K562 (cell line): ENCODE measurements around the gene TINAG. TPM values are rescaled to one million over a fixed set of nuclear protein-coding genes. Genes with fewer than 3 reads are reported as not detected.

ENCODE experiments used
- ATAC-seq: fragments of 200-7000 bp; cut with Tn5 transposase; 3 replicates; pipeline ENCODE4 v1.9.1; 2020; ENCODE audit warnings: moderate library complexity
- BruUV-seq: library from RNA; stranded (reverse); fragments of 400-500 nt; replicated peaks from 2 replicates; lab custom pipeline; 2021; lab: Mats Ljungman, UMichigan
- CTCF ChIA-PET: fragments of 300-600 bp; formaldehyde crosslinking; extraction: SDS; loops from one replicate; lab custom pipeline; 2021; ENCODE audit warnings: low intra/inter-chr PET ratio; lab: Yijun Ruan, JAX
- POLR2A ChIA-PET: fragments of 300-600, 350-650 bp; sonication (Branson Sonifier 250); formaldehyde crosslinking; extraction: SDS; loops from one replicate; lab custom pipeline; 2021; ENCODE audit warnings: antibody characterized with exemption, inconsistent platforms; lab: Yijun Ruan, JAX
- DNase-seq, 4 experiments: peaks; one replicate each; pipeline versions ENCODE4 v3.0.0 to v3.0.0-alpha.2; 2011 to 2018; ENCODE audit warnings: low spot score in 3 of 4, mixed read lengths in 3 of 4; ENCODE audit errors: extremely low read depth in 1 of 4
- FAIRE-seq: peaks from 2 replicates; lab custom pipeline; 2011; peaks lifted over from hg19 to GRCh38; lab: Jason Lieb, UNC
- H2AFZ ChIP-seq: 2 replicates; pipeline ENCODE4 v1.6.0; 2011; ENCODE audit warnings: low read depth, low read length, control low read depth, inconsistent platforms
- H3K27ac ChIP-seq: fragments of 200-600 bp; 3 replicates; pipeline ENCODE4 v1.8.0; 2011; ENCODE audit warnings: low read depth, mild to moderate bottlenecking, control low read depth, inconsistent platforms, low read length, moderate library complexity, mixed read lengths; ENCODE audit errors: extremely low read depth
- H3K27me3 ChIP-seq, 2 experiments: fragments of 300-600 bp in 1 of 2; 2 replicates in 1 of 2; 3 replicates in 1 of 2; pipeline versions ENCODE4 v1.6.0 to v1.8.0; 2011; ENCODE audit warnings: inconsistent platforms in 2 of 2, low read length in 2 of 2, mild to moderate bottlenecking in 1 of 2, mixed read lengths in 1 of 2, moderate library complexity in 1 of 2; ENCODE audit not compliant: control insufficient read depth in 2 of 2, insufficient read depth in 2 of 2
- H3K36me3 ChIP-seq: fragments of 300-600 bp; 3 replicates; pipeline ENCODE4 v1.8.0; 2011; ENCODE audit warnings: mild to moderate bottlenecking, low read length, inconsistent platforms; ENCODE audit not compliant: control insufficient read depth, insufficient read depth
- H3K4me1 ChIP-seq, 2 experiments: fragments of 200-600 bp in 1 of 2; replicated peaks in 1 of 2; 2 replicates in 1 of 2; 3 replicates in 1 of 2; pipeline versions ENCODE4 v1.5.1 to v1.8.0; 2011; ENCODE audit warnings: inconsistent platforms in 2 of 2, low read length in 2 of 2, mild to moderate bottlenecking in 1 of 2, mixed read lengths in 1 of 2, moderate library complexity in 1 of 2; ENCODE audit not compliant: control insufficient read depth in 2 of 2, insufficient read depth in 2 of 2
- H3K4me2 ChIP-seq: 2 replicates; pipeline ENCODE4 v1.6.1; 2011; ENCODE audit warnings: low read length, control low read depth, inconsistent platforms, mixed read lengths; ENCODE audit not compliant: insufficient read depth
- H3K4me3 ChIP-seq: fragments of 200-600 bp; sonication (generic), shearing (Covaris generic); 2 replicates; pipeline ENCODE4 v1.5.1; 2016; ENCODE audit warnings: control low read depth, inconsistent platforms
- H3K79me2 ChIP-seq: fragments of 200-600 bp; 3 replicates; pipeline ENCODE4 v1.8.0; 2011; ENCODE audit warnings: low read length, inconsistent platforms; ENCODE audit not compliant: control insufficient read depth, insufficient read depth
- H3K9ac ChIP-seq, 2 experiments: 2 replicates each; pipeline versions ENCODE4 v1.6.0 to v1.6.1; 2011; ENCODE audit warnings: low read depth in 2 of 2, low read length in 2 of 2, control low read depth in 1 of 2, inconsistent platforms in 1 of 2, mild to moderate bottlenecking in 1 of 2, mixed read lengths in 1 of 2; ENCODE audit not compliant: insufficient read depth in 1 of 2
- H3K9me1 ChIP-seq: one replicate; pipeline ENCODE4 v1.6.0; 2011; ENCODE audit warnings: inconsistent platforms, mild to moderate bottlenecking, low read length, moderate library complexity; ENCODE audit not compliant: control insufficient read depth, insufficient read depth
- H3K9me3 ChIP-seq: replicated peaks from 2 replicates; pipeline ENCODE4 v1.5.1; 2011; ENCODE audit warnings: low read depth, low read length, inconsistent platforms; ENCODE audit not compliant: control insufficient read depth, insufficient read depth
- H4K20me1 ChIP-seq: replicated peaks from 2 replicates; pipeline ENCODE4 v1.6.1; 2011; ENCODE audit warnings: low read length, inconsistent platforms, mixed read lengths; ENCODE audit not compliant: control insufficient read depth, insufficient read depth
- ARNT ChIP-seq, 2 experiments: fragments of 450-650 bp; IDR thresholded peaks; 2 replicates each; pipeline ENCODE4 v1.6.1; 2016; ENCODE audit warnings: mild to moderate bottlenecking in 1 of 2
- HMG20A ChIP-seq: fragments of 450-650 bp; formaldehyde crosslinking; conservative IDR thresholded peaks from 2 replicates; pipeline ENCODE4 v1.4.0; 2020; ENCODE audit warnings: mild to moderate bottlenecking, mixed read lengths
- KDM5B ChIP-seq: fragments of 200-600 bp; sonication (generic); IDR thresholded peaks from 2 replicates; pipeline ENCODE4 v1.6.1; 2012; ENCODE audit warnings: low read depth, mild to moderate bottlenecking, moderate library complexity, low read length, control low read depth, inconsistent platforms; ENCODE audit not compliant: insufficient replicate concordance
- SMARCB1 ChIP-seq: IDR thresholded peaks from 2 replicates; pipeline ENCODE4 v1.6.1; 2011; ENCODE audit warnings: improper control_type of control experiment, low read depth; ENCODE audit not compliant: insufficient read length
- TEAD2 ChIP-seq: fragments of 450-650 bp; IDR thresholded peaks from 2 replicates; pipeline ENCODE4 v1.6.1; 2016; ENCODE audit warnings: missing genetic modification characterization, control low read depth, missing compliant biosample characterization
- TFAM ChIP-seq: fragments of 250-450 bp; sonication (Bioruptor Pico); conservative IDR thresholded peaks from 2 replicates; pipeline ENCODE4 v1.5.0; 2021; ENCODE audit warnings: mild to moderate bottlenecking, moderate library complexity
- ZKSCAN8 ChIP-seq: fragments of 200-800 bp; sonication (Bioruptor generic); IDR thresholded peaks from 2 replicates; pipeline ENCODE4 v1.6.1; 2016; ENCODE audit warnings: missing genetic modification characterization, missing compliant biosample characterization
- ZNF785 ChIP-seq: fragments of 250-450 bp; sonication (Bioruptor Pico); IDR thresholded peaks from 2 replicates; pipeline ENCODE4 v1.4.0; 2020; ENCODE audit warnings: mild to moderate bottlenecking
- WGBS: fragments of 100-300 bp; shearing (Covaris generic); methylation state at CpG from one replicate; pipeline ENCODE4 v1.1.6; 2016; ENCODE audit warnings: low coverage, mixed read lengths; ENCODE audit not compliant: insufficient coverage; ENCODE audit errors: missing lambda C conversion rate; 5-methylcytosine and 5-hydroxymethylcytosine counted together
- in situ Hi-C: fragments of 300-500 bp; cut with MboI; formaldehyde crosslinking; loops from 4 replicates; pipeline ENCODE4 v1.15.0; 2018; ENCODE audit warnings: inconsistent platforms, mixed read lengths
- intact Hi-C: fragments of 100-400 bp; cut with micrococcal nuclease; formaldehyde crosslinking; loops from 2 replicates; pipeline ENCODE4 v1.14.2; 2022
- polyA plus RNA-seq, 8 experiments: library from polyadenylated mRNA; depleted of rRNA in 4 of 8; stranded (reverse) in 5 of 8; unstranded in 3 of 8; fragments of >200 nt; fragmentation: Nextera tagmentation in 2 of 8; fragmentation: Illumina TruSeq in 1 of 8; extraction: Ambion mirVana in 2 of 8; extraction: Trizol in 1 of 8; gene quantifications; 2 replicates each; pipeline versions ENCODE4 v1.2.1 to v1.2.3, GENCODE V29; 2011 to 2014; ENCODE audit warnings: inconsistent platforms in 1 of 8, missing spikeins in 1 of 8
- total RNA-seq, 7 experiments: library from RNA; depleted of rRNA in 6 of 7; stranded (reverse); fragments of >200 nt in 6 of 7; fragmentation: Illumina TruSeq in 2 of 7; extraction: Trizol in 2 of 7; gene quantifications; 2 replicates each; pipeline versions ENCODE4 v1.2.1 to v1.2.3, GENCODE V29; 2011 to 2021; ENCODE audit warnings: low replicate concordance in 1 of 7
- TF ChIP-seq, protein P1 (sequence below): fragments of 450-650 bp; IDR thresholded peaks from 2 replicates; pipeline ENCODE4 v1.6.1; 2018; ENCODE audit not compliant: partially characterized antibody
- TF ChIP-seq, protein P2 (sequence below): fragments of 450-650 bp; IDR thresholded peaks from 2 replicates; pipeline ENCODE4 v1.6.1; 2016; ENCODE audit warnings: missing biosample characterization, missing genetic modification characterization
- TF ChIP-seq, protein P3 (sequence below), 3 experiments: IDR thresholded peaks in 2 of 3; conservative IDR thresholded peaks in 1 of 3; 2 replicates each; pipeline ENCODE4 v1.5.1; 2011 to 2012; ENCODE audit warnings: low read length in 3 of 3, mild to moderate bottlenecking in 3 of 3, control low read depth in 2 of 3, improper control_type of control experiment in 1 of 3, inconsistent platforms in 1 of 3, low read depth in 1 of 3, mixed read lengths in 1 of 3, moderate library complexity in 1 of 3; ENCODE audit not compliant: insufficient read depth in 2 of 3

Gene TINAG
- total and polyA plus RNA-seq, 9 of the 15 experiments (the other 6 are each of a cell fraction or from before 2014, with no cell fraction given) = not detected

DNA sequence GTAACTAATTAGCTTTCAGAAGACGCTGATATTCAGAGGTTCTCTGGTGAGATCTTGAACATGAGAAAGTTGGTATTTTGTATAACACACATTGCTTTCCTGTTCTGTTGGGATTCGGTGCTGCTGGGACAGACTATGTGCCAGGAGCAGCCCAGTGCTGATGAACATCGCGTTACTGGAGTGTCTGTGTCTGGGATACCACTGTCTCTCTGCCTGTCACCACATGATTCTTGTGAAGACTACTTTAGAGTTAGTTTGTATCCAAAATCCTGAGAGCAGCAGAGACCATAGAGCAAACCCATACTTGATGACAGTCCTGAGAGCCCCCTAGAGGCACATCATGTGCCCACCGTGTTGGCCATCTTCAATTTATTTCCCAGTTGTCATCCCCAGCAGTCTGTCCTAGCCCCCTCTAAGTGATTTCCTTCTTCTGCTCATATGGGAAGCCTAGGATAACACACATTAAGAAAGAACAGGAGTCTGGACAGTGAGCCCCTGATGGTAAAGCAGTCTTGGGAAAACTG, 41.8 kb upstream of the TINAG start (continued):
- TF ChIP-seq, protein P1, sequence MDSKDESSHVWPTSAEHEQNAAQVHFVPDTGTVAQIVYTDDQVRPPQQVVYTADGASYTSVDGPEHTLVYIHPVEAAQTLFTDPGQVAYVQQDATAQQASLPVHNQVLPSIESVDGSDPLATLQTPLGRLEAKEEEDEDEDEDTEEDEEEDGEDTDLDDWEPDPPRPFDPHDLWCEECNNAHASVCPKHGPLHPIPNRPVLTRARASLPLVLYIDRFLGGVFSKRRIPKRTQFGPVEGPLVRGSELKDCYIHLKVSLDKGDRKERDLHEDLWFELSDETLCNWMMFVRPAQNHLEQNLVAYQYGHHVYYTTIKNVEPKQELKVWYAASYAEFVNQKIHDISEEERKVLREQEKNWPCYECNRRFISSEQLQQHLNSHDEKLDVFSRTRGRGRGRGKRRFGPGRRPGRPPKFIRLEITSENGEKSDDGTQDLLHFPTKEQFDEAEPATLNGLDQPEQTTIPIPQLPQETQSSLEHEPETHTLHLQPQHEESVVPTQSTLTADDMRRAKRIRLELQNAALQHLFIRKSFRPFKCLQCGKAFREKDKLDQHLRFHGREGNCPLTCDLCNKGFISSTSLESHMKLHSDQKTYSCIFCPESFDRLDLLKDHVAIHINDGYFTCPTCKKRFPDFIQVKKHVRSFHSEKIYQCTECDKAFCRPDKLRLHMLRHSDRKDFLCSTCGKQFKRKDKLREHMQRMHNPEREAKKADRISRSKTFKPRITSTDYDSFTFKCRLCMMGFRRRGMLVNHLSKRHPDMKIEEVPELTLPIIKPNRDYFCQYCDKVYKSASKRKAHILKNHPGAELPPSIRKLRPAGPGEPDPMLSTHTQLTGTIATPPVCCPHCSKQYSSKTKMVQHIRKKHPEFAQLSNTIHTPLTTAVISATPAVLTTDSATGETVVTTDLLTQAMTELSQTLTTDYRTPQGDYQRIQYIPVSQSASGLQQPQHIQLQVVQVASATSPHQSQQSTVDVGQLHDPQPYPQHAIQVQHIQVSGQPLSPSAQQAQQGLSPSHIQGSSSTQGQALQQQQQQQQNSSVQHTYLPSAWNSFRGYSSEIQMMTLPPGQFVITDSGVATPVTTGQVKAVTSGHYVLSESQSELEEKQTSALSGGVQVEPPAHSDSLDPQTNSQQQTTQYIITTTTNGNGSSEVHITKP = no peak
- TF ChIP-seq ARNT (IDR thresholded peaks at IDR 0.05) = no peak

DNA sequence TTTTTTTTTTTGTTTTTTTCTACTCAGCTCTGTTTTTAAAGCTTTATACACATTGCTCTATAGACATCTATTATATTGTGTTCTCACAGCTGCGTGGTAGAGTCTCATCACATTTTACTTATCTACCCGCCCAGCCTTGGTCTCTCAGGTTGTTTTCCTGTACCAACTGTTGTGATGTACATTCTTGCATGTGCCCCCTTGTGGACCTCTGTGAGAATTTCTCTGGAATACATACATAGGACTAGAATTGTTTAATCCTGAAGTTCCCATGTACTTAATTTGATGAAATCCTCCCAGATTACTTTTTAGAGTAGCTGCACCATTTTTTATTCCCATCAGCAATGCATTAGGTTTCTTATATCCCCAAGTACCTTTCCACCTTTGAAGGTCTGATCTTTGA, 40.4 kb upstream of the TINAG start:
- Histone ChIP-seq H3K36me3 (no peaks in the 10 kb centered on the region), H3K4me2 (no peak overlapping the region), H3K79me2 (no peaks in the 10 kb centered on the region), H3K9me1 (no peaks in the 10 kb centered on the region), H3K27ac (no peak overlapping the region), H3K4me1 (no peaks in the 10 kb centered on the region), H4K20me1 (no peaks in the 10 kb centered on the region), H2AFZ (no peak overlapping the region), H3K27me3 (no peaks in the 10 kb centered on the region), H3K9ac (no peak overlapping the region), H3K9me3 (no peaks in the 10 kb centered on the region), H3K4me3 (no peak overlapping the region)
- TF ChIP-seq, protein P2, sequence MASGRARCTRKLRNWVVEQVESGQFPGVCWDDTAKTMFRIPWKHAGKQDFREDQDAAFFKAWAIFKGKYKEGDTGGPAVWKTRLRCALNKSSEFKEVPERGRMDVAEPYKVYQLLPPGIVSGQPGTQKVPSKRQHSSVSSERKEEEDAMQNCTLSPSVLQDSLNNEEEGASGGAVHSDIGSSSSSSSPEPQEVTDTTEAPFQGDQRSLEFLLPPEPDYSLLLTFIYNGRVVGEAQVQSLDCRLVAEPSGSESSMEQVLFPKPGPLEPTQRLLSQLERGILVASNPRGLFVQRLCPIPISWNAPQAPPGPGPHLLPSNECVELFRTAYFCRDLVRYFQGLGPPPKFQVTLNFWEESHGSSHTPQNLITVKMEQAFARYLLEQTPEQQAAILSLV (tag) = no peak
- TF ChIP-seq ZKSCAN8 (CRISPR knock-in tag) (no peak), KDM5B (no peak), TFAM (CRISPR knock-in tag) (no peak), SMARCB1 (no peak), TEAD2 (tag) (no peak), HMG20A (CRISPR knock-in tag) (no peak), ZNF785 (CRISPR knock-in tag) (no peak)
- TF ChIP-seq, protein P3, sequence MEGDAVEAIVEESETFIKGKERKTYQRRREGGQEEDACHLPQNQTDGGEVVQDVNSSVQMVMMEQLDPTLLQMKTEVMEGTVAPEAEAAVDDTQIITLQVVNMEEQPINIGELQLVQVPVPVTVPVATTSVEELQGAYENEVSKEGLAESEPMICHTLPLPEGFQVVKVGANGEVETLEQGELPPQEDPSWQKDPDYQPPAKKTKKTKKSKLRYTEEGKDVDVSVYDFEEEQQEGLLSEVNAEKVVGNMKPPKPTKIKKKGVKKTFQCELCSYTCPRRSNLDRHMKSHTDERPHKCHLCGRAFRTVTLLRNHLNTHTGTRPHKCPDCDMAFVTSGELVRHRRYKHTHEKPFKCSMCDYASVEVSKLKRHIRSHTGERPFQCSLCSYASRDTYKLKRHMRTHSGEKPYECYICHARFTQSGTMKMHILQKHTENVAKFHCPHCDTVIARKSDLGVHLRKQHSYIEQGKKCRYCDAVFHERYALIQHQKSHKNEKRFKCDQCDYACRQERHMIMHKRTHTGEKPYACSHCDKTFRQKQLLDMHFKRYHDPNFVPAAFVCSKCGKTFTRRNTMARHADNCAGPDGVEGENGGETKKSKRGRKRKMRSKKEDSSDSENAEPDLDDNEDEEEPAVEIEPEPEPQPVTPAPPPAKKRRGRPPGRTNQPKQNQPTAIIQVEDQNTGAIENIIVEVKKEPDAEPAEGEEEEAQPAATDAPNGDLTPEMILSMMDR (IDR thresholded peaks at IDR 0.05 in 2 of 3, conservative IDR thresholded peaks at IDR 0.05 in 1 of 3; ENCODE audit: insufficient read depth in 2 of 3, low read depth in 1 of 3, low read length in 3 of 3) = 0 out of 6 replicates have a peak, but pooled peaks of 1 of the 3 experiments have one; percentile 5
- DNase-seq = peak in 2 of 4 experiments; percentile 6 to 7
- BruUV-seq = no TSS peak
- FAIRE-seq = no peak
- in situ Hi-C loops = no loop called here
- ATAC-seq = no peak
- ChIA-PET CTCF (no interaction called here), POLR2A (no interaction called here)
- intact Hi-C loops = no loop called here
- WGBS = 0% methylated on average over 2 of the region's 2 CpGs
